Panc1 (cell line): ENCODE measurements around the gene SORL1-AS1.

ENCODE experiments used
- POLR2AphosphoS5 ChIP-seq: IDR thresholded peaks from 2 replicates; pipeline ENCODE4 v1.6.1; 2012; ENCODE audit warnings: mild to moderate bottlenecking, low read depth, low read length, moderate library complexity
- SIN3A ChIP-seq: IDR thresholded peaks from 2 replicates; pipeline ENCODE4 v1.6.1; 2012; ENCODE audit warnings: low read depth, mild to moderate bottlenecking, low read length, moderate library complexity, borderline replicate concordance; ENCODE audit not compliant: insufficient read depth
- TF ChIP-seq, protein P1 (sequence below): fragments of 450-650 bp; IDR thresholded peaks from 2 replicates; pipeline ENCODE4 v1.5.1; 2017; ENCODE audit warnings: mild to moderate bottlenecking

DNA sequence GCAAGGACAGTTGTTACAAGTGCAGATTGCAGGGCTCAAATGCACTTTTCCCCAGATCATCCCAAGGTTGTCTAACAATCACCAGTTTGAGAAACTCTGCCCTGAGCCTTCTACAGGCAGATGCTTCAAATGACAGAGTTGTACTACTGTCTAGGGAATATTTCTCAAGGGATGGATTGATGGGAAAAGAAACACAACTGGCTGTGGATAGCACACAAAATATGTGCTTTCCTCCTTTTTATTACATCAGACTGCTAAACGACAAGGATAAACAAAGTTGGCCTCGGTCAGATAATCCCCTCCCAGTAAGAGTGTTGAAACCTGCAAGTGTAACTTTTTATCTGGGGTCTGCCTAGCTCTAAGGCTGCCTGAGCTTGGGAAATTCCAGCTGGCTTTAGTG lies 46.6 kb upstream of the SORL1-AS1 start:
- TF ChIP-seq, protein P1, sequence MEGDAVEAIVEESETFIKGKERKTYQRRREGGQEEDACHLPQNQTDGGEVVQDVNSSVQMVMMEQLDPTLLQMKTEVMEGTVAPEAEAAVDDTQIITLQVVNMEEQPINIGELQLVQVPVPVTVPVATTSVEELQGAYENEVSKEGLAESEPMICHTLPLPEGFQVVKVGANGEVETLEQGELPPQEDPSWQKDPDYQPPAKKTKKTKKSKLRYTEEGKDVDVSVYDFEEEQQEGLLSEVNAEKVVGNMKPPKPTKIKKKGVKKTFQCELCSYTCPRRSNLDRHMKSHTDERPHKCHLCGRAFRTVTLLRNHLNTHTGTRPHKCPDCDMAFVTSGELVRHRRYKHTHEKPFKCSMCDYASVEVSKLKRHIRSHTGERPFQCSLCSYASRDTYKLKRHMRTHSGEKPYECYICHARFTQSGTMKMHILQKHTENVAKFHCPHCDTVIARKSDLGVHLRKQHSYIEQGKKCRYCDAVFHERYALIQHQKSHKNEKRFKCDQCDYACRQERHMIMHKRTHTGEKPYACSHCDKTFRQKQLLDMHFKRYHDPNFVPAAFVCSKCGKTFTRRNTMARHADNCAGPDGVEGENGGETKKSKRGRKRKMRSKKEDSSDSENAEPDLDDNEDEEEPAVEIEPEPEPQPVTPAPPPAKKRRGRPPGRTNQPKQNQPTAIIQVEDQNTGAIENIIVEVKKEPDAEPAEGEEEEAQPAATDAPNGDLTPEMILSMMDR: no peak
- TF ChIP-seq POLR2AphosphoS5: no peak
- no peak for TF ChIP-seq SIN3A
